Nephron (organoid): ENCODE results near the gene TCP11L2.

Experiments
- H3K27ac Mint-ChIP-seq, 3 experiments: 2 replicates each; pipeline ENCODE4 v1.8.0; 2020; ENCODE audit warnings: mixed read lengths in 3 of 3, mild to moderate bottlenecking in 2 of 3, moderate library complexity in 1 of 3
- H3K27me3 Mint-ChIP-seq: 2 replicates; pipeline ENCODE4 v1.8.0; 2021; ENCODE audit warnings: low read depth, mild to moderate bottlenecking, moderate library complexity, mixed read lengths
- H3K36me3 Mint-ChIP-seq: 2 replicates; pipeline ENCODE4 v1.8.0; 2020; ENCODE audit warnings: low read depth, mixed read lengths
- H3K4me1 Mint-ChIP-seq: 2 replicates; pipeline ENCODE4 v1.8.0; 2020; ENCODE audit warnings: mixed read lengths
- H3K4me3 Mint-ChIP-seq, 3 experiments: 2 replicates each; pipeline ENCODE4 v1.8.0; 2020; ENCODE audit warnings: mild to moderate bottlenecking in 3 of 3, mixed read lengths in 3 of 3, moderate library complexity in 2 of 3
- H3K9me3 Mint-ChIP-seq: 2 replicates; pipeline ENCODE4 v1.8.0; 2020; ENCODE audit warnings: mixed read lengths
- TF ChIP-seq, protein P1 (sequence below), 3 experiments: fragments of 200-600 bp; sonication (generic); IDR thresholded peaks; one replicate each; pipeline ENCODE4 v1.5.0; 2021; ENCODE audit warnings: antibody characterized with exemption in 3 of 3; ENCODE audit not compliant: unreplicated experiment in 3 of 3

The TCP11L2 gene

DNA sequence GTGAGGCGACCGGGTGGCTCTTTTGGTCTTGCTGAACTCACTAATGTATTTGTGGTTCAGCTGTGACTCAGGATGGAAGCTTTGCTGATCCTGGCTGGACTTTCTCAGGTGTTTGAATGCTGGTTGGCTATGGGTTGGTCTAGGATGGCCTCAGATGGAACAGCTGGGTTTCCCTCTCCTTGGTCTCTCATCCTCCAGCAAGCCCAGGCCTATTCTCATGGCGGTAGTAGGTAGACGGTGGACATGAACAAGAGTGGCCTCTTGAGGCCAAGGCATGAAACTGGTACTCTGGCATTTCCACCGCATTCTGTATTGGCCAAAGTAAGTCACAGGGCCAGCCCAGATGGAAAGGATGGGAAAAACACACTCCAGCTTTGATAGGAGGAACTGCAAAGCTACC is 43.2 kb downstream of the TCP11L2 start:
- TF ChIP-seq, protein P1, sequence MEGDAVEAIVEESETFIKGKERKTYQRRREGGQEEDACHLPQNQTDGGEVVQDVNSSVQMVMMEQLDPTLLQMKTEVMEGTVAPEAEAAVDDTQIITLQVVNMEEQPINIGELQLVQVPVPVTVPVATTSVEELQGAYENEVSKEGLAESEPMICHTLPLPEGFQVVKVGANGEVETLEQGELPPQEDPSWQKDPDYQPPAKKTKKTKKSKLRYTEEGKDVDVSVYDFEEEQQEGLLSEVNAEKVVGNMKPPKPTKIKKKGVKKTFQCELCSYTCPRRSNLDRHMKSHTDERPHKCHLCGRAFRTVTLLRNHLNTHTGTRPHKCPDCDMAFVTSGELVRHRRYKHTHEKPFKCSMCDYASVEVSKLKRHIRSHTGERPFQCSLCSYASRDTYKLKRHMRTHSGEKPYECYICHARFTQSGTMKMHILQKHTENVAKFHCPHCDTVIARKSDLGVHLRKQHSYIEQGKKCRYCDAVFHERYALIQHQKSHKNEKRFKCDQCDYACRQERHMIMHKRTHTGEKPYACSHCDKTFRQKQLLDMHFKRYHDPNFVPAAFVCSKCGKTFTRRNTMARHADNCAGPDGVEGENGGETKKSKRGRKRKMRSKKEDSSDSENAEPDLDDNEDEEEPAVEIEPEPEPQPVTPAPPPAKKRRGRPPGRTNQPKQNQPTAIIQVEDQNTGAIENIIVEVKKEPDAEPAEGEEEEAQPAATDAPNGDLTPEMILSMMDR (IDR thresholded peaks at IDR 0.05; ENCODE audit: unreplicated experiment in 3 of 3) = peak; percentile 36 to 54 (median 36)
- peaks cover 13% of the 10 kb centered on the region for H3K4me1 Mint-ChIP-seq
- peaks cover 3% of the 10 kb centered on the region for H3K27me3 Mint-ChIP-seq
- peaks cover 11% of the 10 kb centered on the region for H3K36me3 Mint-ChIP-seq
- no peak overlapping the region for H3K27ac Mint-ChIP-seq
- no peak overlapping the region for H3K4me3 Mint-ChIP-seq
- no peaks in the 10 kb centered on the region for H3K9me3 Mint-ChIP-seq

GRCh38 chr12:106348411-106348810 is 45.9 kb downstream of the TCP11L2 start:
- Mint-ChIP-seq H3K9me3 (no peaks in the 10 kb centered on the region), H3K4me3 (no peak overlapping the region), H3K27ac (no peak overlapping the region), H3K36me3 (peaks cover 11% of the 10 kb centered on the region), H3K27me3 (peaks cover 3% of the 10 kb centered on the region), H3K4me1 (no peaks in the 10 kb centered on the region)
- TF ChIP-seq, protein P1 (IDR thresholded peaks at IDR 0.05; ENCODE audit: unreplicated experiment in 3 of 3) = no peak

DNA sequence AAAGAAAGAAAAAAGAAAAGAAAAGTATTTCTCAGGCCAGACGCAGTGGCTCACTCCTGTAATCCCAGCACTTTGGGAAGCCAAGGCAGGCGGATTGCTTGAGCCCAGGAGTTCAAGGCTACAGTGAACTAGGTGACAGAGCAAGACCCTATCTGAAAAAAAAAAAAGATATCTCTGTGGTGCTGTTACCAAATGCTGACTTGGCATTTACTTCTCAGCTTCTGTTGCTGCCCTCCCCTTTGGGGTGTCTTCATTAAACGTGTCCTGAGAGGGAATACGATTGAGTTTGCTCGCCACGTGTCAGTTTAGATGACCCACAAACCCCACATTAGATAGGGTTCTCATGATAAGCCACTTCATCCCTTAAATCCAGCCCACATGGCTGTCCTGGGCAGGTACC is 50.6 kb downstream of the TCP11L2 start:
- TF ChIP-seq, protein P1 (IDR thresholded peaks at IDR 0.05; ENCODE audit: unreplicated experiment in 3 of 3) = no peak
- no peak overlapping the region for H3K27ac Mint-ChIP-seq
- H3K9me3 Mint-ChIP-seq = no peaks in the 10 kb centered on the region

GRCh38 chr12:106357549-106358395 is 55.2 kb downstream of the TCP11L2 start, which contains the start of gene POLR3B:
Gene POLR3B, plus strand, starts transcription at chr12:106357748. Its CDS starts 132 bp downstream, at chr12:106357880.
- no peaks in the 10 kb centered on the region for H3K27me3 Mint-ChIP-seq
- peak within 1 kb of the TSS; percentile 85 to 93 (median 93) for H3K4me3 Mint-ChIP-seq
- H3K4me1 Mint-ChIP-seq = peaks cover 14% of the 10 kb centered on the region
- TF ChIP-seq, protein P1 (IDR thresholded peaks at IDR 0.05; ENCODE audit: unreplicated experiment in 3 of 3) = peak; percentile 89 to 95 (median 94)
- peak within 1 kb of the TSS; percentile 92 to 98 (median 96) for H3K27ac Mint-ChIP-seq
- no peaks in the 10 kb centered on the region for H3K36me3 Mint-ChIP-seq
- no peaks in the 10 kb centered on the region for H3K9me3 Mint-ChIP-seq

More for the DNA sequence above, 50.6 kb downstream of the TCP11L2 start:
- Mint-ChIP-seq H3K4me3 (no peak overlapping the region), H3K4me1 (peaks cover 7% of the 10 kb centered on the region), H3K36me3 (no peaks in the 10 kb centered on the region), H3K27me3 (peaks cover 3% of the 10 kb centered on the region)

DNA sequence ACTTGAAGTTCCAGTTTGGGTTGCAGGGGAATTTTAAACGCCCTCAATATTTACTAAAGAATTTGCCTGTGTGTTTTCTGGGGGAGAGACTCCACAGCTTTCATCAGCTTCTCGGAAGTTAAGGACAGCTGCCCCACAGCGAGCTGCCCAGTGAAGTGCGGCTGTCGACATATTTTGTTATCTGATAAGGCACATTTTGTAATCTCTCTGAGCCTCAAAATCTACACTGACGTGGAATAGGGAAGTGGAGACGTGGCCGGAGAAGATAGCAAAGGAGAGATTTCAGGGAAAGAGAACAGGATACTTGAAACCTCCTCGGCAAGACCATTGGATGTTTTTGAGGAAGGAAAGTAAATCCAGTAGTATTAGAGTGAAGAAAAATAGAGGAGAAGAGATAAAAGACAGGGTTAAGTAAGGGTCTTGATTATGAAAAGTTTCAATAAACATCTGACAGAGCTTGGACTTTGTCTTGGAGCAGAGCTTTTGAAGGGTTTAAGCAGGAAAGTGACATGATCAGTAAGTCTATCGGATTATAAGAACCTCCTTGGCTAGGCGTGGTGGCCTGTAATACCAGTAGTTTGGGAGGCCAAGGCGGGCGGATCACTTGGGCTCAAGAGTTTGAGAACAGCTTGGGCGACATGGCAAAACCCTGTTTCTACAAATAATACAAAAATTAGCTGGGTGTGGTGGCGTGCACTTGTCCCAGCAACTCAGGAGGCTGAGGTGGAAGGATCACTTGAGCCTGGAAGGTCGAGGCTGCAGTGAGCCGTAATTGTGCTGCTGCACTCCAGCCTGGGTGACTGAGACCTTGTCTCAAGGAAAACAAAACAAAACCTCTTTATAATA is 56.1 kb downstream of the TCP11L2 start:
- Mint-ChIP-seq H3K27ac (peak overlapping the region; percentile 92 to 98 (median 96)), H3K4me3 (peak overlapping the region; percentile 85 to 93 (median 93)), H3K36me3 (no peaks in the 10 kb centered on the region), H3K4me1 (peaks cover 14% of the 10 kb centered on the region), H3K27me3 (no peaks in the 10 kb centered on the region), H3K9me3 (no peaks in the 10 kb centered on the region)
- TF ChIP-seq, protein P1 (IDR thresholded peaks at IDR 0.05; ENCODE audit: unreplicated experiment in 3 of 3) = no peak
